Measurements from ENCODE around the gene PECR.
A peak's percentile ranks its signal among the peaks of the same experiment; 100 is the strongest.

PECR gene

GRCh38 chr2:216081487-216082116 is at the start of gene PECR, which contains the start of gene TMEM169:
Gene PECR, minus strand, starts transcription at chr2:216081809. Its CDS starts 68 bp downstream, at chr2:216081741.
Gene TMEM169, plus strand, starts transcription at chr2:216081919. Its CDS starts 14,045 bp downstream, at chr2:216095964.
- DNase-seq (ENCODE audit: low read depth) = peak; percentile 27

GRCh38 chr2:216130346-216130971 is 48.9 kb upstream of the PECR start:
- DNase-seq (ENCODE audit: low read depth) = no peak
- TF ChIP-seq CTCF (IDR thresholded peaks at IDR 0.05; ENCODE audit: low read depth, low read length, missing control alignments) = no peak

More at GRCh38 chr2:216081487-216082116, at the start of gene PECR, which contains the start of gene TMEM169:
- no peak for TF ChIP-seq CTCF (IDR thresholded peaks at IDR 0.05; ENCODE audit: low read depth, low read length, missing control alignments)
- H3K4me3 ChIP-seq (ENCODE audit: low read depth, low read length) = peak within 1 kb of the TSS; percentile 92

GRCh38 chr2:216126943-216127342 is 45.3 kb upstream of the PECR start:
- no peak for TF ChIP-seq CTCF (IDR thresholded peaks at IDR 0.05; ENCODE audit: low read depth, low read length, missing control alignments)
- DNase-seq (ENCODE audit: low read depth) = no peak

More at GRCh38 chr2:216130346-216130971, 48.9 kb upstream of the PECR start:
- no peak overlapping the region for H3K4me3 ChIP-seq (ENCODE audit: low read depth, low read length)

GRCh38 chr2:216121255-216121654 is 39.6 kb upstream of the PECR start:
- DNase-seq (ENCODE audit: low read depth) = no peak
- TF ChIP-seq CTCF (IDR thresholded peaks at IDR 0.05; ENCODE audit: low read depth, low read length, missing control alignments) = no peak
- no peak overlapping the region for H3K4me3 ChIP-seq (ENCODE audit: low read depth, low read length)

More at GRCh38 chr2:216126943-216127342, 45.3 kb upstream of the PECR start:
- no peak overlapping the region for H3K4me3 ChIP-seq (ENCODE audit: low read depth, low read length)

DNA sequence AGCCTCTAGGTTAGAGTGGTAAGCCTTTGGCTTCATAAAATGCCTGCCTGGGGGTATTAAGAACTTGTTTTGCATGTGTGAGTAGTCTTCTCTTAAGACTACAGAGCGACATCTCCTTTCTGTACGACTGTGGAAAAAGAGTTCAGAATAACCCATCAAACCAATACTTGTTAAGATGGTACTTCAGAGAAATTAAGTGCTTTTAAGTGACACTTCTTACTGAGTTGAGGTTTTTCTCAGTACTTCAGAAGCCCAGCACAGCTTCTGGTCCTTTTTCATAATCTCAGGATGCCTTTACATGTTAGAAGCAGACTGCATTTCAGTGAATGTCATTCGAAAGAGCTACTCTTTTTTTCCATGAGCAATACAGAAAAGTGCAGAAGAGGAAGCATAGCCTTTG is 38.4 kb upstream of the PECR start:
- no peak for TF ChIP-seq CTCF (IDR thresholded peaks at IDR 0.05; ENCODE audit: low read depth, low read length, missing control alignments)
- H3K4me3 ChIP-seq (ENCODE audit: low read depth, low read length) = no peak overlapping the region
- DNase-seq (ENCODE audit: low read depth) = no peak

DNA sequence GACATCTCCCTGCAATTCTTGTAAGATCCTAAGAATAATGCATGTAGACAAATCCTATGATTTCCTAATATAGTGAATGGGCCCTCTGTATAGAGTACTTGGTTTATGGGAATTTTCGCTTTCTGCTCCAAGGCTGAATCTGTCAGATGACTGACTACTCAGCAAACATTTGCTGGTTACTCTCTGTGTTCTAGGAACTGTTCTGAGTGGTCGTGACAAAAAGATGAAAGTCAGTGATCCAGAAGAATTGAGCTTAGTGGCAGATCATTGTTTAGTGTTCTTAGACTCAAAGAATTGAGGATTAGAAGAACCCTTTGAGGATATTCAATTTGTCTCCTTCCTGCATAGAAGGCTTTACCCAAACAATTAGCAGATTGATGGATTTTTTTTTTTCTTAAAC is 37.5 kb upstream of the PECR start:
- TF ChIP-seq CTCF (IDR thresholded peaks at IDR 0.05; ENCODE audit: low read depth, low read length, missing control alignments) = no peak
- H3K4me3 ChIP-seq (ENCODE audit: low read depth, low read length) = no peak overlapping the region
- no peak for DNase-seq (ENCODE audit: low read depth)
